Glutamatergic neuron (in vitro differentiated cells): Measurements from ENCODE around the gene IYD. TPM values are rescaled to one million over a fixed set of nuclear protein-coding genes. Genes with fewer than 3 reads are reported as not detected.

Experiments
- DNase-seq: peaks from one replicate; pipeline ENCODE4 v3.0.0; 2022
- H3K27ac Mint-ChIP-seq: one replicate; pipeline ENCODE4 v1.8.0; 2020; ENCODE audit warnings: mild to moderate bottlenecking, mixed read lengths, inconsistent platforms; ENCODE audit not compliant: unreplicated experiment
- H3K27me3 Mint-ChIP-seq: one replicate; pipeline ENCODE4 v1.8.0; 2020; ENCODE audit warnings: mild to moderate bottlenecking, moderate library complexity, mixed read lengths, inconsistent platforms; ENCODE audit not compliant: unreplicated experiment
- H3K36me3 Mint-ChIP-seq: one replicate; pipeline ENCODE4 v1.8.0; 2020; ENCODE audit warnings: mild to moderate bottlenecking, mixed read lengths, inconsistent platforms; ENCODE audit not compliant: unreplicated experiment
- H3K4me1 Mint-ChIP-seq: one replicate; pipeline ENCODE4 v1.8.0; 2020; ENCODE audit warnings: mild to moderate bottlenecking, low read depth, mixed read lengths, inconsistent platforms; ENCODE audit not compliant: unreplicated experiment
- H3K4me3 Mint-ChIP-seq: one replicate; pipeline ENCODE4 v1.8.0; 2020; ENCODE audit warnings: mild to moderate bottlenecking, mixed read lengths, inconsistent platforms; ENCODE audit not compliant: unreplicated experiment
- H3K9me3 Mint-ChIP-seq: one replicate; pipeline ENCODE4 v1.8.0; 2020; ENCODE audit warnings: mild to moderate bottlenecking, moderate library complexity, mixed read lengths, inconsistent platforms; ENCODE audit not compliant: unreplicated experiment
- CTCF ChIP-seq: fragments of 200-600 bp; sonication (generic); IDR thresholded peaks from one replicate; pipeline ENCODE4 v1.5.0; 2021; ENCODE audit not compliant: partially characterized antibody, unreplicated experiment
- total RNA-seq: library from RNA; stranded (reverse); fragmentation: NEBNext Ultra II Directional; extraction: Animal tissue kit (Norgen Biotek cat#: 25700); gene quantifications from one replicate; pipeline ENCODE4 v1.2.1, GENCODE V29; 2021; ENCODE audit not compliant: unreplicated experiment

The IYD gene
- total RNA-seq, 1 donor from 2014 or later: not detected

- no peak for DNase-seq
- Mint-ChIP-seq H3K27me3 (peaks cover under 1% of the 10 kb centered on the region), H3K9me3 (no peaks in the 10 kb centered on the region), H3K36me3 (no peaks in the 10 kb centered on the region), H3K4me1 (no peaks in the 10 kb centered on the region), H3K27ac (no peak overlapping the region), H3K4me3 (no peak overlapping the region)
- TF ChIP-seq CTCF: no peak
Observed at GRCh38 chr6:150412221-150412620, 43.4 kb downstream of the IYD start.

- Mint-ChIP-seq H3K27me3 (no peaks in the 10 kb centered on the region), H3K4me1 (no peaks in the 10 kb centered on the region), H3K9me3 (no peaks in the 10 kb centered on the region), H3K36me3 (no peaks in the 10 kb centered on the region), H3K27ac (no peak overlapping the region), H3K4me3 (no peak overlapping the region)
- DNase-seq: no peak
- no peak for TF ChIP-seq CTCF
Observed at GRCh38 chr6:150413198-150413597, 44.4 kb downstream of the IYD start.

- no peaks in the 10 kb centered on the region for H3K4me1 Mint-ChIP-seq
- H3K27ac Mint-ChIP-seq: no peak overlapping the region
- H3K4me3 Mint-ChIP-seq: no peak overlapping the region
- no peaks in the 10 kb centered on the region for H3K36me3 Mint-ChIP-seq
- DNase-seq: no peak
- H3K27me3 Mint-ChIP-seq: no peaks in the 10 kb centered on the region
- no peak for TF ChIP-seq CTCF
- no peaks in the 10 kb centered on the region for H3K9me3 Mint-ChIP-seq
Observed at GRCh38 chr6:150413781-150414281, 45.0 kb downstream of the IYD start.

- H3K4me1 Mint-ChIP-seq: no peaks in the 10 kb centered on the region
- no peak overlapping the region for H3K27ac Mint-ChIP-seq
- no peaks in the 10 kb centered on the region for H3K9me3 Mint-ChIP-seq
- no peaks in the 10 kb centered on the region for H3K27me3 Mint-ChIP-seq
- no peak overlapping the region for H3K4me3 Mint-ChIP-seq
- no peak for TF ChIP-seq CTCF
- DNase-seq: no peak
- H3K36me3 Mint-ChIP-seq: no peaks in the 10 kb centered on the region
Observed at GRCh38 chr6:150416128-150416527, 47.3 kb downstream of the IYD start.

GRCh38 chr6:150417250-150417649 is 48.4 kb downstream of the IYD start:
- H3K27ac Mint-ChIP-seq: no peak overlapping the region
- no peak for TF ChIP-seq CTCF

More at GRCh38 chr6:150417250-150417649, 48.4 kb downstream of the IYD start:
- H3K4me3 Mint-ChIP-seq: no peak overlapping the region
- no peaks in the 10 kb centered on the region for H3K36me3 Mint-ChIP-seq
- no peaks in the 10 kb centered on the region for H3K9me3 Mint-ChIP-seq
- H3K4me1 Mint-ChIP-seq: no peaks in the 10 kb centered on the region
- DNase-seq: no peak
- no peaks in the 10 kb centered on the region for H3K27me3 Mint-ChIP-seq
